Superior temporal gyrus (tissue), 1 donor: ENCODE measurements around the gene TTC34.

Experiments
- DNase-seq: peaks from one replicate; pipeline ENCODE4 v3.0.0-alpha.2; 2016; ENCODE audit errors: extremely low spot score

The TTC34 gene

GRCh38 chr1:2812939-2813653 lies 11.6 kb upstream of the TTC34 start:
- DNase-seq = no peak

- DNase-seq = no peak
Measured at GRCh38 chr1:2812136-2812535, 10.6 kb upstream of the TTC34 start.

GRCh38 chr1:2811533-2811918 lies 10.0 kb upstream of the TTC34 start:
- DNase-seq = no peak

GRCh38 chr1:2810899-2811532 lies 9.5 kb upstream of the TTC34 start:
- no peak for DNase-seq

- DNase-seq = no peak
Measured at GRCh38 chr1:2810281-2810680, 8.8 kb upstream of the TTC34 start.

GRCh38 chr1:2809656-2810055 lies 8.2 kb upstream of the TTC34 start:
- DNase-seq = no peak

- DNase-seq = no peak
Measured at GRCh38 chr1:2808831-2809605, 7.5 kb upstream of the TTC34 start.

GRCh38 chr1:2808386-2808705 lies 6.9 kb upstream of the TTC34 start:
- DNase-seq = no peak

- no peak for DNase-seq
Measured at GRCh38 chr1:2807678-2808385, 6.3 kb upstream of the TTC34 start.

GRCh38 chr1:2807036-2807435 lies 5.5 kb upstream of the TTC34 start:
- no peak for DNase-seq

GRCh38 chr1:2806591-2806990 lies 5.1 kb upstream of the TTC34 start:
- no peak for DNase-seq

GRCh38 chr1:2805801-2806430 lies 4.4 kb upstream of the TTC34 start:
- DNase-seq = no peak

GRCh38 chr1:2804628-2805351 lies 3.3 kb upstream of the TTC34 start:
- DNase-seq = no peak

- no peak for DNase-seq
Measured at GRCh38 chr1:2803931-2804627, 2.6 kb upstream of the TTC34 start.

- no peak for DNase-seq
Measured at GRCh38 chr1:2803086-2803930, 1.8 kb upstream of the TTC34 start.

GRCh38 chr1:2802421-2802961 lies 998 bp upstream of the TTC34 start:
- DNase-seq = no peak

- no peak for DNase-seq
Measured at GRCh38 chr1:2801046-2801445, 447 bp downstream of the TTC34 start.

- DNase-seq = no peak
Measured at GRCh38 chr1:2800664-2801045, 838 bp downstream of the TTC34 start.
